Activated gamma-delta T cell treated with anti-CD3 and anti-CD28 coated beads, Interleukin-2, amount 50 U/mL, for 16 hours (primary cell): Measurements from ENCODE around the gene SHC2.
"Not testable (repeated sequence)": the region's sequence is repeated elsewhere in the genome, so short reads cannot be mapped to it uniquely, and the experiment has no call there.

Experiments
- DNase-seq: peaks from one replicate; pipeline ENCODE4 v3.0.0-alpha.2; 2020; ENCODE audit warnings: low read depth

The SHC2 gene

DNA sequence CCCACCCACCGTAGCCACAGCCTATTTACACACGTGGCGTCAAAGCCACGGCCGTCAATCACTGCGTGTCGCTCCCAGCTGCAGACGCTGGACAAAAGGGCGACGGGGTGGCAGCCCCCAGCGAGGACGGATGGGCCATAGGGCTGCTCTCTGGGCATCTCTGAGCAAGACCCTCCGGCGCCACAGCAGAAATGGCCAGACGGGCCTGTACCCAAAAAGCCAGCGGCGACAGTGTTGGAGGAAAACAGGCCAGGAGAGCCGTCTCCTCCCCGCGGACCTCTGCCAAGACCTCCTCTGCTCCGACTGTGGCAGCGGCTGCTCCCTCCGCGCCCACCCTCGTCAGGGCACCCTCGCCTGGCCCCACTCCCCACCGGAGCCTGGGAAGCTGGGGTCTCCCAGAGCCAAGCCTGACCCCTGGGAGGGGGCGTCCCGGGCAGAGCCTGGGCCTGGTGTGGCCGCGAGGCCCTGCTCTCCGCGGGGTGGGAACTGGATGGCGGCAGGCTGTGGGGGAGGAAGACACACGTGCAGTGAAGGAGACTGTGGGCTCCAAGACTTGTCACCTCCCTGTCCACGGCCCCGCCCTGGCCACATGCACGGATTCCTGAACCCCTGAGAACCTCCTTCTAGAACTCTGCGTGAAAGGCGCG lies 54.6 kb downstream of the SHC2 start:
- DNase-seq = no peak

DNA sequence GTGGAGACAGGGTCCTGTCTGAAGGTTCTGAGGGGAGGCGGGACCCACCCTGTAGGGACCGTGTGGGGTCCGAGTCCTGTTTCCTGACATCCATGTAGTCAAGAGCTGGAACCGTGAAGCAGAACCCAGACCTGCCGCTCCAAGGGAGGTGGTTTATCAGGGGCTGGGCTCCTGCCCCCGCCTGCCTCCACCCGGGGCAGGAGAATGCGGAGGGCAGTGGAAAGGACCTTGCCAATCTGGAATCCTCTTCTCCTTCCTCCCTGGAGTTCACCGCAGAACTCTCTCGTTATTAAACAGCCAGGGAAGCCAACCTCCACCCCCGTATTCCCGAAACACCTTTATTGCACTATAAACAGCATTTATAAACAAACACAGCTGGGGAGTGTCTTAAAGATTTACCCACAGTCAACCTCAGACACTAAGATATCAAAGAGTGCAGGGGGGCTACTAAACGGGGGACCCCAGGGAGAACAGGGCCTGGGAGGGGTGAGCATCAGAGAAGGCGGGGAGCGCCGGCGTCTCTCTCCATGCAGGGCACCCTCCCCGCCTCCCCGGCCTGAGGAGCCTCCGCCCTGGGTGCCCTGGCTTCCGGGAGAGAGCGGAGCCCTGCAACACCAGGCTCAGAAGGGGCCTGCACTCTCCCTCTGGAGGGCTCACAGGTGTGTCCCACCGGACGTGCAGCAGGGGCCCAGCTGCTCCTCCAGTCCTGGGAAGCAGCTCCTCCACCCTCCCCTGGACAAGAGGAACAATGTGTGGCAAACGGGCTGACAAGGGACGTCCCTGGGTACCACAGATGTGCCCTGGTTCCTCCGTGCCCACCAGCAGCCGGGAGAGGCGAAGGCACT lies 55.5 kb downstream of the SHC2 start:
- DNase-seq = no peak

GRCh38 chr19:403221-404027 lies 57.4 kb downstream of the SHC2 start:
- no peak for DNase-seq

DNA sequence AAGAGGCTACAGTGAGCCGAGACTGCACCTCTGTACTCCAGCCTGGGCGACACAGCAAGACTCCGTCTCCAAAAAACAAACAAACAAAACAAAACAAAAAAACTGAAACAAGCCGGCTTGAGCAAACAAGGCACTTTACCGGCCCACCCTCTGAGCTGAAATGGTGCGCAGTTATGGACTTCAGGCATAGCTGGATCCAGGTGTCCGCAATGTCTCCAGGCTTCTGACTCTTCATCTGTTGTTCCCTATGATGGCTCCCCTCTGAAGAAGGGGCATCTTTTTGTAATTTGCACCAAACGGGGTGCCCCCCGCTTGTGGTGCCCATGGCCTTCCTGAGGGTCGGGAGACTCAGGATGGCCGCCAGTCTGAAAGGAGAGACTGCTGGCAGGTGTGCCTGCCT lies 58.0 kb downstream of the SHC2 start:
- DNase-seq = no peak

GRCh38 chr19:401866-402511 lies 58.8 kb downstream of the SHC2 start:
- no peak for DNase-seq

DNA sequence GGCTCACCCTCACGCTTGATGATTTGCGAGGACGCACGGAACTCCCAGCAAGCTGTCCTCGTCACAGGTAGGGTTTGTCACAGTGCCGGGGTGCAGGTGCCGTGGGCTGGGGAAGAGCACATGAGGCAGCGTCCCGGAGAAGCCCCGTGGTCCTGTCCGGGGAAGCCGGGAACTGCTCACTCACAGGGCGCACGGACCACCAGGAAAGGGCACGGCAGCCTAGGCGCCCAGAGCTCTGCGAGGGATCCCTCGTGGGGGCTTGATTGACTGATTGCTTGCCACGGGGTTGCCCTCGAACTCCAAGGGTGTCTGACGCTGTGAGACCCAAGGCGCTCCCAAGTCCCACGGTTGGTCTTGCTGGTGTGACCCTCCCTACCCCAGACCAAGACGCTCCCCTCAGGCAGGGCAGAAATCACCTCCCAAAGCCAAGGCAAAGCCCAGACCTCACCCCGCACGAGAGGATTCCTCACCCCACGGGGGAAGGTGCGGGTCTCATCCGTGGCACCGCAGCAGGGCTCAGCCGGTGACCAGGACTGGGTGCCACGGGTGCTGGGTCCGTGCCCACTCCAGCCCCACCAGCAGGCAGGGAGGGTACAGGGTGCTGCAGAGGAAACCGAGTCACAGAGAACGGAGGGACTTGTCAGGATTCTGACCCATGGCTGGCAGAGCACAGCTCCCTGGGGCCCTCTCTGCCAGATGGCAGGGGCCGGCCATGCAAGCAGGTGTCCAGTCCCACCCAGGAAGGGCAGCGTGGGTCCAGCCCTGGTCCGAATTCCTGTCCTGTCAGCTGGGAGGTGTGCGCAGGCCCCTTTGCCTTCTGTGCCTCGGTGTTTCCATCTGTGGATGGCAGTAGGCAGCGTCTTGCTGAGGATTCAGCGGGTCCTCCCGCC lies 59.6 kb downstream of the SHC2 start:
- no peak for DNase-seq

DNA sequence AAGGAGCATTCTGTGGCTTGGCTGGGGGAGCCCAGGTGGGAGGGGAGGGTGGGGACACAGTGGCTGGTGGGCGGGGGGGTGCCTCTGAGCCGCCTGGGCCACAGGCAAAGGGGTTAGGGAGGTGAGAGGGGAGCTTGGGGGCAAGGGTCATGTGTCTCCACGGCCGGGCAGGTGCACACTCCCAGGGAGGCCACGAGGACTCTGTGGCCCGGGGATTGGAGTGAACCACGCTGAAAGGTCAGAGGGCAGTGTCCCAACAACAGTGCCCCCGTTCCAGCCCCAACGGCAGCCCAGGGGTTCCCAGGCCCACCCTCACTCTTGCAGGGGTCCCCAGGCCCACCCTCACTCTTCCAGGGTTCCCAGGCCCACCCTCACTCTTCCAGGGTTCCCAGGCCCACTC lies 61.5 kb downstream of the SHC2 start:
- no peak for DNase-seq

DNA sequence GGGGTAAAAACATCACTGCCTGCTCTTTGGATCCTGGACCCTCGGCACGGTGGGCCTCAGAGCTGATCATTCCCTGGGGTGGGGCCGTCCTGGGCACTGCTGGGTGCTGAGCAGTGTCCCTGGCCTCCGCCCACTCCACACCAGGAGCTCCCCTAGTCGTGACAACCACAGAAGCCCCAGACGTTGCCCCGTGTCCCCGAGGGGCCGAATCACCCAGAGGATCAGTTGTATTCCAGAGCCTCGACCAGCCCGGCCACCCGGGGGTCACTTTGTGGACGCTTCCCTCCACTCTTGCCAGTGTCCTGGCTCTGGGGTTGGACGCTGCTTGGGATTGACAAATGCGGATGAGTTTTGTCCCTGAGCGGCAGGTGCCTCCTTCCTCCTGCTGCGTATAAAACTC lies 62.1 kb downstream of the SHC2 start:
- no peak for DNase-seq

DNA sequence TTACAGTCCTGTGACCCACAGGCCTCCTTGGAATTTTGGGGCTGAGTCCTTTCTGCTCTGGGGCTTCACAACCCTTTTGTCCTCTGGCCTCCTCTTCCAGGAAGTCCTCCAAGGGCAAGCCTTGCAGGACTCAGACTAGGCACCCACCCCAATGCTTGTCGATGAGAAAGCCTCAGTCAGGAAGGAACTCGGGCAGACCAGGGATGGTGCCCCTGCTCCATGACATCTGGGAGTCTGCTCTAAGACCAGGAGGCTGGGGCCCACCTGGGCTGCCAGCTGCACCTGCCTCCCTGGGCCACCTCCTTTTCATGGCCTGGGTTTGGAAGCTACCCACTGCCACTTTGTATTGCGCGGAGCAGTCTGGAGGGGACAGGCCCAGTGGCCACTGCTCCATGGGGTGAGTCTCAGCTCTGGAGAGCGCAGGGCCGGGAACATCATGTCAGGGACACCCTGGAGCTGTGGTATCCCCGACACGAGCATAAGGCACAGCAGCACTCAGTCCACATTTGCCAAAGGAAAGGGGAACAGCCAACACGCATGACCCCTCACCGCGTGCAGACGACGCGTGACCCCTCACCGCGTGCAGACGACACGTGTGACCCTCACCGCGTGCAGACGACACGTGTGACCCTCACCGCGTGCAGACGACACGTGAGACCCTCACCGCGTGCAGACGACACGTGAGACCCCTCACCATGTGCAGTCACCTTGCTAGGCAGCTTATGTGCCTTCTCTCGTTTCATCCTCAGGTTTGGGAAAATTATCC lies 62.7 kb downstream of the SHC2 start:
- DNase-seq = no peak

DNA sequence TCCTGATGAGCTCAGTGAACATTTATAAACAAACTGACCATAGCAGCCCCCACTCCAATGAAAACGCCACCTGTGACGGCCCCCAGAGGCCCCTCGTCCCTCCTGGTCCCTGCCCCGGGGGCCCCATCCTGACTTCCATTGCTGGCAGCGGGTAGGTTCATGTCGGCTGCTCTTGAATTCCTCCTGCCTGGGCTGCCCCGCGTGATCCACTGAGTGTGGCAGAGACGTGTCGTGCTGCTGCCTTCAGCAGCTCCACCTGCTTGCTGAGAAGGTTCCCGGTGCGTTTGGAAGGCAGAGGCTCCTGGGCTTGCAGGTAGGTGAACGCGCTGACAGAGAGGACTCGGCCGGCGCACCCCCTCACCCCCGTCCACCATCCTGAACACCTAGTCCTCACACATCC lies 63.5 kb downstream of the SHC2 start:
- DNase-seq = no peak

GRCh38 chr19:395467-395866 lies 65.4 kb downstream of the SHC2 start:
- no peak for DNase-seq

DNA sequence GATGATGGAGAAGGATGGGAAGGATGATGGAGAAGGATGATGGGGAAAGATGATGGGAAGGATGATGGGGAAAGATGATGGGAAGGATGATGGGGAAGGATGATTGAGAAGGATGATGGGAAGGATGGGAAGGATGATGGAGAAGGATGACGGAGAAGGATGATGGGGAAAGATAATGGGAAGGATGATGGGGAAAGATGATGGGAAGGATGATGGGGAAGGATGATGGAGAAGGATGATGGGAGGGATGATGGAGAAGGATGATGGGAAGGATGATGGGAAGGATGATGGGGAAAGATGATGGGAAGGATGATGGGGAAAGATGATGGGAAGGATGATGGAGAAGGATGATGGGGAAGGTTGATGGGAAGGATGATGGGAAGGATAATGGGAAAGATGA lies 66.0 kb downstream of the SHC2 start:
- not testable (repeated sequence) for DNase-seq

- not testable (repeated sequence) for DNase-seq
Measured at GRCh38 chr19:393560-393959, 67.3 kb downstream of the SHC2 start.

DNA sequence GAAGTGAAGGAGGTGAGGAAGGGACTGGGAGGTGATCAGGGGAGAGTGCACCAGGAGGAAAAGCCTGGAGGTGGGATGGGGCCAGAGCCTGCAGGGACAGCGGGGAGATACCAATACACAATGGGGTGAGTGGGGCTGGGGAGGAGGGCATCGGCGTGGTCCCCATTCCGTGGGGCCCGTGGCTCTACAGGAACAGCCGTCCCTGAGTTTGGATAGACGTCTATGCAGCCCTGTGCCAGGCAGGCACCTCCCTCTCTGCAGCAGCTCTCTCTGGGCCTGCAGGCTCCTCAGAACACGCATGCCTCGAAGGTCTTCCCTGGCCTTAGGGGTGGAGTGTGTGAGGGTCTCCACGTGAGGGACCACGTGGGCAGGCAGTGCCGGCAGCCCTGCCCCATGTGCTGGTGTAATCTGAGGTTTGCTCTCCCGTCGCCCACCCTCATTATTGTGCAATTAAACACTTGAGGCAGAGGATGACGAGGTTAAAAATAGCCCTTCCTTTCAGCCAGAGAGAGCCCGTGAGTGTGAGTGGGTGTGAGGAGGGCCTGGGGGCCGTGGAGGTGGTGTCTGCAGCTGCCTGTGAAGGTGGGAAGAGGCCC lies 68.4 kb downstream of the SHC2 start:
- no peak for DNase-seq

- DNase-seq = no peak
Measured at GRCh38 chr19:391726-392374, 69.0 kb downstream of the SHC2 start.

GRCh38 chr19:391207-391557 lies 69.7 kb downstream of the SHC2 start:
- no peak for DNase-seq

GRCh38 chr19:390386-391206 lies 70.2 kb downstream of the SHC2 start:
- DNase-seq = no peak

- DNase-seq = no peak
Measured at GRCh38 chr19:389935-390289, 70.9 kb downstream of the SHC2 start.
